Hematopoietic multipotent progenitor cell treated with erythropoietin and hydrocortisone succinate and interleukin-3 and kit ligand, for 17 days (in vitro differentiated cells): ENCODE data around the gene FGF16.
"Not testable (repeated sequence)": the region's sequence is repeated elsewhere in the genome, so short reads cannot be mapped to it uniquely, and the experiment has no call there.

Experiments
- DNase-seq: peaks from one replicate; pipeline ENCODE4 v3.0.0-alpha.2; 2015; ENCODE audit warnings: low spot score

The FGF16 gene

DNA sequence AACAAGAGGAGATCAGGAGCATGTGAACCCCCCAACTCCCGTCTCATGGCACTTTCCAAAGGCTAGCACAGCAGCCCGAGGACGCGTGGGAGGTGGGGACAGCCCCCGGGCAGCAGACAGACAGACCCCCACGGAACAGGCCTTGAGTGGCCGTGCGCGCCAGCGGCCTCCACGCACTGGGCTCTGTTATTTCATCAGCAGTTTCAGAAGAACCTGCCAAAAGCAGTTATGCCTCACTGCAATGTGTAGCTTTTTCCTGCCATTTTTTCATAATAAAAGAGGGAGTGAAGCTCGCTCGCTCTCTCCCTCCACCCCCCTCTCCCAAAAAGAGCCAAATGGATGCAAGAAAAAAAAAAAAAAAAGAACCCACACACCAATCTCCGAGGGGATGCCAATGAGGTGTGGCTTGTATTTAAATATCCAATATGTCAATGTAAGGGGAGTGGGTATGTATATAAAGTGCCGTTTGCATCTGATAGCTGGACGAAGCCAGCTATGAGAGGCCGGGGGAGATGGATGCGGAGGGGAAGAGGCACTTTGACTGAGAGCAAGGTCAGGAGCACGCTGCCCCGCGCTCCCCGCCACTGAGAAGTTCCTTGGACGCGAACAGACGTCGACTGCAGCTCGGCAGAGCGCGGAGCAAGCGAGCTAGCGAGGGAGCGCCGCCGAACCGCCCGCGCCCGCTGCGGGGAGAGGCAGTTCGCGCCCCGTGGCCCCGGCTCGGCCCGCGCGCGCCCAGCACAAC, at the start of gene FGF16:
Gene FGF16, plus strand, starts transcription at position 482 of the 745 bp plus-strand sequence. CDS start 286 bp downstream, outside the sequence.
- DNase-seq: no peak

- DNase-seq: no peak
Measured at GRCh38 chrX:77398330-77398954, 48.7 kb upstream of the FGF16 start.

GRCh38 chrX:77404419-77404818, 42.8 kb upstream of the FGF16 start:
- no peak for DNase-seq

DNA sequence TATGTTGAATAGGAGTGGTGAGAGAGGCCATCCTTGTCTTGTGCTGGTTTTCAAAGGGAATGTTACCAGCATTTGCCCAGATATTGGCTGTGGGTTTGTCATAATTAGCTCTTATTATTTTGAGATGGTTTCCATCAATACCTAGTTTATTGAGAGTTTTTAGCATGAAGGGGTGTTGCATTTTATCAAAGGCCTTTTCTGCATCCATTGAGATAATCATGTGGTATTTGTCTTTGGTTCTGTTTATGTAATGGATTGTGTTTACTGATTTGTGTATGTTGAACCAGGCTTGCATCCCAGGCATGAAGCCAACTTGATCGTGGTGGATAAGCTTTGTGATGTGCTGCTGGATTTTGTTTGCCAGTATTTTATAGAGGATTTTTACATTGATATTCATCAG, 39.4 kb upstream of the FGF16 start:
- not testable (repeated sequence) for DNase-seq

- no peak for DNase-seq
Measured at GRCh38 chrX:77412631-77413030, 34.6 kb upstream of the FGF16 start.

- DNase-seq: no peak
Measured at GRCh38 chrX:77415161-77415560, 32.0 kb upstream of the FGF16 start.

DNA sequence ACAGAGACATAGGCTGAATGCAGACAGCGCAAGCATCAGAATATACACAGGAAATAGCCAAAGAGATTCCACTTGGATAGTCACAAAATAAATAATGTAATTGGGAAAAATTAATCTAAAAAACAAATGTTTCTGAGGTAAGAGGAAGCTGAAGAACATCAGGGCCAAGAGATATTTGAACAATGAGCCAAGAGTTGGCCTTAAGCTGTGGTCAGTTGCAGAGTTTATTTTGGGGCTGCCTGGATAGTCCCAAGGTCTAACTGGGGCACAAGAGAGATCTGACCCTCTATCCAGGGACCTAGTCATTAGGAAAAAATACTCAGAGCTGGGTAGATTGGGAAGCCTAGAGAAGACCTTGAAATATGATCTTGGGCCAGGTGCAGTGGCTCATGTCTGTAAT, 31.3 kb upstream of the FGF16 start:
- no peak for DNase-seq

DNA sequence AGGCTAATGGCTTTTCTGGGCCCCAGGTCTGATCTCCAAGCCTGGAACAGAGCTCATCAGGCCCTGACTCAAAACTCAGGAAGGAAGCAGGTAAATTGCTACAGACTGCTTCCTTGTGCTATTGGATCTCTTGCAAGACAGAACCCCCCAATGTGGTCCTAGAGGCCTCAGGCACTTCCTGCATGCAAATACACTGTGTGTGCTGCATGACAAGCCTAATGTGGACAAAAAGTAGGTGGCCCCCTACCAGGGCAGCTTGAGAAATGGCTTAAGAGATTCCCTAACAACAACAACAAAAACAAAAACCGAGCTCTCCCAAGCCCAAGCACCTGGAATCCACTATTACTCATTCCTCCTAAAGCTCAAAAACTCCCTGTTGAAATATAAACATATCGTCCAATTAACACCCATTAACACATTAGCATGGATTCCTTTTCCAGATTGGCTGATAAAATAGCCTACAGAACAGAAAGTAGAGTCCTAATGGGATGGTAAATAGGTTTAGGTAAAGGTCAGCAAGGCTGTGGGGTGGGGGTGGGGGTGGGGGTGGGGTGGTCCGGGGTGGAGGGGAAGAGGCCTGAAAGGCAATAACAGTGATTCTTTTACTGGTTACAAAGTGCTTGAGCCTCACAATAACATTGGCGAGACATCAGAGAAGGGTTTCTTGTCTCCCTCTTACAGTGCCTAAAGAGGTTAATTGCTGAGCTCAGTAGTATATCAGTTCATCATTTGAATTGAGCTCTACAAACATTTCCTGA, 24.1 kb upstream of the FGF16 start:
- DNase-seq: no peak

GRCh38 chrX:77426811-77427210, 20.4 kb upstream of the FGF16 start:
- no peak for DNase-seq

DNA sequence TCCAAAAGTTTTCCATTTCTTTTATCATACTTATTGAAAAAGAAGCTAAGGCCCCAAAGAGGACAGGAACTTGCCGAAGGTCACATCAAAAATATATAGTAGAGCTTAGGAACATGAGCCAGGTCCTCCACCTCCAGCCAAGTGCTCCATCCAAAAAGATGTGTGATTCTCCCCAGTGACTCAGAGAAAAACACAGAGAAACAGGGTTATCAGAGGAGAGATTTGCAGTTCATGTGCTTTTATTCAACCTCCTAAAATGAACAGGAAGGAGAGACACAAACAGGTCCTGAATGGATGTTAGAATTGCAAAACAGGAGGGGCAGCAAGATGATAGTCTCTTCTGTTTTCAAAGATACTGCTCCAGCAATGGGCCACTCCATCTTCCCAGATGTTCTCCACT, 19.6 kb upstream of the FGF16 start:
- DNase-seq: no peak

DNA sequence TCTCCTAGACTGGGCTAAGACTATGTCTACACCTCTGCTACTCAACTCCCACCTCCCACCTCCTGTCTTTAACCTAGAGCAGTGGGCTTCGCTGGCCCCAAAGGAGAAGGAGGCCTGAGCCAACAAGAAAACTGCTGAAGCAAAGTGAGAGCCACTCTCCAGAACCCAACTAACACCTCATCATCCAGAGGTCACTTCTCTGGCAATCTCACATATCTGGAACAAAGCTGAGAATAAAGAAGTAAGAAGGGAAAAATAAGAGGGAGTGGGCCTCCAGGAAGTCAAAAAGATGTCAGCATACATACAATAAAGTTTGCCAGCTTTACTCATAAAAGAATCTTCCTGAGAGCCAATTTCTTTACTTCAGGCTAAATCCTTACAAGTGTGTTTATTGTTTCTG, 18.6 kb upstream of the FGF16 start:
- DNase-seq: no peak

- DNase-seq: no peak
Measured at GRCh38 chrX:77431227-77431626, 16.0 kb upstream of the FGF16 start.

DNA sequence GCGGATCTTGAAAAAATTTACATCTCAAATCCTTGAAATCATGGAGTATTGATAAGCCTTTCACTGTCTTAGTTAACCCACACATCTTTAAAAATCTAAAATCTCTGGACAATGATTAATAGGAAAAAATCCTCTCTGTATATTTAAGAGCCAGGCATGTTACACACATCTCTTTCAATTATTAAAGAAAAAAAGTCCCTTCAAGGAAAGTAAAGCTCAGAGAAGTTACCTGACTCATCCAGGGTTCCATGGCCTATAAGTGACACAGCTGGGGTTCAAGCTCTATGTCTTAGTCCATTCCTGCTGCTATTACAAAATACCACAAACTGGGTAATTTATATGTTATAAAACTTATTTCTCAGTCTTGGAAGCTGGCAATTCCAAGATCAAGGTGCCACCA, 14.2 kb upstream of the FGF16 start:
- no peak for DNase-seq

GRCh38 chrX:77434962-77435361, 12.2 kb upstream of the FGF16 start:
- no peak for DNase-seq

GRCh38 chrX:77436271-77436670, 10.9 kb upstream of the FGF16 start:
- DNase-seq: no peak

- no peak for DNase-seq
Measured at GRCh38 chrX:77436682-77437081, 10.5 kb upstream of the FGF16 start.

GRCh38 chrX:77440330-77440729, 6.9 kb upstream of the FGF16 start:
- no peak for DNase-seq

DNA sequence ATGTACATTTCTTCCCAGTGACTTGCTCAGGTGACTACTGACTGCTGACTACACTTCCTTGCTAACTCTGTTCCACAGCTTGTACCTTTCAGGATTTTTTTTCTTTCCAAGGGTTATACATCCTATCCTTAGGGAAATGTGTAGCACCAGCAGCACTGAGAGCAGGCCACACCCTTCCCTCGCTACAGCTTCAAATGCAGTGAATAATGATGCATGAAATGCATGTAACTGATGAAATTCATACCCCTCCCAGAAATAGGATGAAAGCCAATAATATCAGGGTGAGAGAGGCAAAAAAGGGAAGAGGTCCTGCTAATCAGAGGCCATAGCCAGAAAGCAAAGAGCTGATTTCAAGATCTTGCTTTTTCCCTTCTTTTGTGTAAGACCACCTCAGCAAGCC, 6.2 kb upstream of the FGF16 start:
- no peak for DNase-seq

DNA sequence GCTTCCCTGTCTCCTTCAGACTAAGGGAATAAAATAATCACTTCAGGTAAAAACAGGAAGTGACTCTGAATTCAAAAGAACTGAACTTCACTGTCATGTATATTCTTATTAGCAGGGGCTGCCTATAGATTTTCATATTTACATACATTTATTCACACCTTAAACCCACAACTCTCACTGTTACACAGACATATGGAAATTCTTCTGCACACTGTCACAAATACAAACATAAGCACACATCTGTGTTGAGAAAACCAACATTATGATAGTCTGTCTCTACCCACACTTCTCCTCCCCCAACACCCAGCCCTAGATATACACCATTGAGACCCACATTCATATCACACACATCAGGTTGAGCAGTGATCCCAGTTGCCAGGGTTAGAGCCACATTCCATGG, 5.7 kb upstream of the FGF16 start:
- no peak for DNase-seq

GRCh38 chrX:77442728-77443127, 4.5 kb upstream of the FGF16 start:
- DNase-seq: no peak

GRCh38 chrX:77444075-77444474, 3.1 kb upstream of the FGF16 start:
- no peak for DNase-seq

DNA sequence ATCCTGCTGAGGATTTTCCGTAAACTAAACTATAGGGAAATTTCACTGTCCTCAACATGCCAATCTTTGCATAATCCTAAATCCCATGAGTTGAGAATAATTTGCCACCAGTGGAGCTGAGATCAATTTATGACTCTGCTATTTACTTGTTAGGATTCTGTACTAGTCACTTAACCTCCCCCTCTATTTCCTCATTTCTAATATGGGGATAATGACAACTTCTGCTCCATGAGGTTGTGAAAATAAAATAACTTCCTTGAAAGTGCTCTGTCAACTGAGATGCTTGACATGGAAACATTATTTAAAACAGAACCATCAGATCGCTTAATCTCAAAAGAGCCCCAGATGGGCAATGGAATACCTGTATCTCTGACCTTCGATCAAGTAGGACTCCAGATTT, 2.6 kb upstream of the FGF16 start:
- no peak for DNase-seq

GRCh38 chrX:77446029-77446585, 1.1 kb upstream of the FGF16 start:
- DNase-seq: no peak
